Measurements from ENCODE around the gene BNIP1.

The BNIP1 gene

GRCh38 chr5:173211284-173211683 is 67.0 kb downstream of the BNIP1 start:
- DNase-seq (ENCODE audit: low read depth) = no peak

GRCh38 chr5:173213236-173213933 is 69.1 kb downstream of the BNIP1 start:
- no peak for DNase-seq (ENCODE audit: low read depth)
